Left renal pelvis (tissue), 4 donors: Measurements from ENCODE around the gene GJA10. TPM values are rescaled to one million over a fixed set of nuclear protein-coding genes. Genes with fewer than 3 reads are reported as not detected.
A peak's percentile ranks its signal among the peaks of the same experiment; 100 is the strongest.

ENCODE experiments used
- DNase-seq, 4 donors: peaks; one replicate each; pipeline ENCODE4 v3.0.0-alpha.2; 2013; ENCODE audit warnings: low read depth in 4 of 4, low spot score in 3 of 4
- polyA plus RNA-seq, 4 donors: library from polyadenylated mRNA; unstranded; fragments of 120-200 nt; gene quantifications; one replicate each; pipeline ENCODE4 v1.2.1, GENCODE V29; 2013; ENCODE audit not compliant: insufficient read length in 4 of 4

Gene GJA10
- polyA plus RNA-seq, 4 donors: not detected

DNA sequence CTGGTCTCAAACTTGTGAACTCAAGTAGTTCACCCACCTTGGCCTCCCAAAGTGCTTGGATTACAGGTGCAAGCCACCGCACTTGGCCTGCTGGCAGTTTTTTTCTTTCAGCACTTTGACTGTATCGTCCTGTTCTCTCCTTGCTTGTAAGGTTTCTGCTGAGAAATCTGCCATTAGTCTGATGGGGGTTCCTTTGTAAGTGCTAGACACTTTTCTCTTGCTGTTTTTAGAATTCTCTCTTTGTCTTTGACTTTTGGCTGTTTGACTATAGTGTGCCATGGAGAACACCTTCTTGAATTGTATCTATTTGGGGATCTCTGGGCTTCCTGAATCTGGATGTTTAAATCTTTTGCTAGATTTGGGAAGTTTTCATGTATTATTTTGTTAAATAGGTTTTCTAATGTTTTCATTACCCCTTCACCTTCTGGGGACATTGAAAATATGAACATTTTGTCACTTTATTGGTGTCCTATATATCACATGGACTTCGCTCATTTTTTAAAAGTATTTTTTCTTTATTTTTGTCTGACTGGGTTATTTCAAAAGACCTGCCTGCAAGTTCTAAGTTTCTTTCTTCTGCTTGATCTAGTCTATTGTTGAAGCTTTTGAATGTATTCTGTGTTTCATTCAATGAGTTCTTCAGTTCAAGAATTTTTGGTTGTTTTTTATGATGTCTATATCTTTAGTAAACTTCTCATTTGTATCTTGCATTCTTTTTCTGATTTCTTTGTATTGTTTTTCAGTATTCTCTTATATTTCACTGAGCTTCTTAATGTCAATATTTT, 22.1 kb downstream of the GJA10 start:
- no peak for DNase-seq

DNA sequence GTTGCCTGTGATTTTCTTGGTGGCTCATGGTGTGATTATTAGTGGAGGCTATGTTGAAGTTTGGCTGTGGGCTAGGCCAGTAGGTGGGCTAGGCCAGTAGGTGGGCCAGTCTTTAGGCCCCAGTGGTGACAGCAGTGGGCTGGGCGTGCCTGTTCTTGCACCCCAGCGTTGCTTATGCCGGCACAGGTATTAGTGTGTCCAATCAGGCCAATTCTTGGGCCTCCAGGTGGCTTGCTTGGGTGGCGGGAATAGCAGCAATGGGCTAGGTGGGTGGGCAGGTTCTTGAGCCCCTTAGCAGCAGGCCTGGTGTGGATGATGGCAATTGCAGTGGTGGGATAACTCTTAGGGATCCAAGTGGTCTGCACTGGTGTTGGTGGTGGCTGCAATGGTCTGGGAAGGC, 22.9 kb downstream of the GJA10 start:
- no peak for DNase-seq

DNA sequence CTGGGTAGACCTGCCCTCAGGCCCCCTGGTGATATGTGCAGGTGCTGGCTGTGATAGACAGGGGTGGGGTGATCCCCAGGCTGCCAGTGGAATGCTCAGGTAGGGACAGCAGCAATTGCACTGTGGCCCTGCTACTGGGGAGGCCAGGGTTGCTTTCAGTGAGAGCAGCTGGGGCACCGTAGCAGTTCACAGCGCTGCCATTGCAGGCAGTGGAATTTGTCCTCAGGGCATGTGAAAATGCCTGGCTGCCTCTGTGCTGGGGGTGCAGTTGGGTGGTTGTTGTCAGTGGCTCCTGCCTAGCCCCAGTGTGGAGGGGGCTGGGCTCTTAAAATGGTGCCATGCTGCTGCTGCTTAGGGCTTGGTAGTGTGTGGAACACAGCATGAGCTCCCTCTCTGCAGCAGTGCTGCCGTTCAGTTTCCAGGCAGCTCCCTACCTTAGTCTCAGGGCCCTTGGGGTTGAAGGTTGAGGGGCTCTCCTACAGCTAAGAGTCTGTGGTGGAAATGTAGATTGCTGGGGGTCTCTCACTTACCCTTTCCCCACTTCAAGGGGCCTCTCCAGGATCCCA, 23.6 kb downstream of the GJA10 start:
- no peak for DNase-seq

DNA sequence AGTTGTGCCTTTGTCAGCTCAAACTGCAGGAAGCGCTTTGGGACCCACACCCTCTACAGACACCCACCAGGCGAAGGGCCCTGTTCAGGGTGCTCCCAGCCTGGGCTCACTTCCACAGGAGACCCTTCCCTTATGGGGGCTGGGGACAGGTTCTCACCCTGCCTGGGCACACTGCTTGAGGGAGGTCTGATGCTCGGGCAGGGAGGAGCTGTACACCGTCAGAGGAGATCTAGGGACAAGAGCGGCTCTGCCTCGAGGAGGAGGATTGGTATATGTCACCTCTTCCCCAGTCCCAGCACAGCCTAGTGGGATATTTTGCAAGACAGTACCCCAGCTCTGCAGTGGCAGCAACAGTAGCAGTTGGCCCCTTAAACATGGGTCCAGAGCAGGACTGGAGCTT, 26.9 kb downstream of the GJA10 start:
- DNase-seq: no peak

DNA sequence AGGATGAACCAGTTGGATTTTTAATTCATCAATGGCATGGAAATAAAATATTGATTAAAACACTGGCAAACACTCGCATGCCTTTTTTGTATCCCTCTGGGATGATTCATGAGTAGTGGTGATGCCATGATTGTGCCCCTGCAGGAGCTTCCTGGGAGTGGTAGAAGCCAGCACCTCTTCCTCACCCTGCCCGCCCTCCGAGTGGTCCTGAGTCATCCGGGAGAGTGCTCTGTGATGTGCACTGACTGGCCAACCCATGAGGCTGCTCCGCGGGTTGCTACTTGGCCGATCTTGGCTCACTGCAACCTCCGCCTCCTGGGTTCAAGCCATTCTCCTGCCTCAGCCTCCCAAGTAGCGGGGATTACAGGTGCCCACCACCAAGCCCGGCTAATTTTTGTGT, 27.4 kb downstream of the GJA10 start:
- DNase-seq: no peak

DNA sequence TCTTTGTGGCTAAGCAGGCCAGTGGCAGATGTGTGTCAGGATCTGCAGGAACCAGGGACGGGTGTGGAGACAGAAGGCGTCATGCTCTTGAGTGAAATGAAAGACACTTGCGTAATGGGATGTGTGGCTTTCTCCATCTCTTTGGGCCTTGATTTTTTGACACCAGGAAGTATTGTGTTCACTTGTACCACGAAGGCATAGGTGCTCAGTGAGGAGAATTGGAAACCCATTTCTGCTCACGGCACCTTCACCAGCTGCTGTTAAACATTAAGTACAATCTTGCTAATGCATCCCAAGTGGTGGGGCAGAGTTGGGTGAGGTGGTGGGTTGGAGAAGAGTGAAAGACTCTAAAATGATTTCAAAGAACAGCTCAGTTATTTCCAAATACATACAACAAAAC, 30.0 kb downstream of the GJA10 start:
- no peak for DNase-seq

DNA sequence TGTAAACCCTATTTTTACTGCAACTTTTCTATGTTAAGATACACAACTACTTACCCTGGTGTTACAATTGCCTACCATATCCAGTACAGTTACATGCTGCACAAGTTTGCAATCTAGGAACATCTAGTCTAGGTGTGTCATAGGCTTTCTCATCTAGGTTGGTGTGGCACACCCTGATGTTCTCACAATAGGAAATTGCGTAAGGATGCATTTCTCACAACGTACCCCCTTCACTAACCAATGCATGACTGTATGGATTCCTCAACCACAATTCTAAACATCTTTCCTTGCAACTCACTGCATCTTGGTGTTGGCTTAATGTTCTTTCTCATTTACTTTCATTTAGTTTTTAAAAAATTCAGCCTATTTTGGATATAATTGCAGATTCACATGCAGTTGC, 31.6 kb downstream of the GJA10 start:
- no peak for DNase-seq

DNA sequence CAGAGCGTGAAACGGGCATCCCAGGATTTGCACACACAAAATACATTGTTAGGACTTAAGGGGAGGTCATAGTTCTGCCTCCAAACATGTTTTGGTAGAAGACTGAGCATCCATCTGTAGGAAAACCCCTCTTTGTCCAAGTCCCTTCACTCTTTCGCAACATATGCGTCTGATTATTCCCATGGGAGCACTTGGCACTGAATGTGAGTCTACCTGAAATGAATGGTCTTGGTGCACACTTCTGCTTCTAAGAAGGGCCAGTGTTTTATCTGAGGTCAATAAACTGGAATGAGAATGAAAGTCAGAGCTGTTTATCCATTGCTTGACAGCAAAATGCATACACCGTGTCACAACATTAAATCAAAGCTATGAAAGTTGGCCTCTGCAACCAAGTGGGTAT, 33.0 kb downstream of the GJA10 start:
- no peak for DNase-seq

DNA sequence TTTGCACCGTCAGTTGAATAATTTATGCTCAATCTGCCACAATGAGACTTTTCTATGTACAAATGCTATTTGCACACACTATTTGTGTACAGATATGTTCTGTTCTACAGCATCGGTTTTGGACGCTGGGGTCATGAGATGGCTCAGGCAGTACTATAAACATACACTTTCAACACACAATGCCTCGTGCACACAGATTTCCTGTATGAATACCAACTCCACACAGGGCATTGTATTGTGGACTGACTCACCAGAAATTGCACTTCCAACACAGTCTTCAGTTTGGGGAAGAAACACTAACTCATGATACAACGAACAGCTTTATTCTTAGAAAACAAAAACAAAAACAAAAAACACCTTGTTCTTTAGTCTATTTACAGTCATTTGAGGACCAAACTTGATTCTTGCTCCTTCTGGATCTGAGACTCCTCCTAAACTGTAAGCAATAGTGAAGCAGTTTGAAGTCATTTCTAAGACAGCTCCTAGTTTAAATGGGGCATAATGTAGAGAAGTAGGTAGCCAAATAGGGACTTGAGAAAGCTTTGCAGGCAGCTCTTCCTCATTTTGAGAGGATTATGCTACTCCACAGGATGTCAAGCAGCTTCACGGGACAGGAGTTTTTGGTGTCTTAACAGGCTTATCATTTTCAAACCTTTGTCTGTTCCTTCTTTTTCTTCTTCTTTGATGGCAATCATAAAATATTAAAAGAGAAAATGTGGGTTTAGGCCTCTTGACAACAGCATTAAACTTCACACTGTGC, 33.7 kb downstream of the GJA10 start:
- DNase-seq: no peak

DNA sequence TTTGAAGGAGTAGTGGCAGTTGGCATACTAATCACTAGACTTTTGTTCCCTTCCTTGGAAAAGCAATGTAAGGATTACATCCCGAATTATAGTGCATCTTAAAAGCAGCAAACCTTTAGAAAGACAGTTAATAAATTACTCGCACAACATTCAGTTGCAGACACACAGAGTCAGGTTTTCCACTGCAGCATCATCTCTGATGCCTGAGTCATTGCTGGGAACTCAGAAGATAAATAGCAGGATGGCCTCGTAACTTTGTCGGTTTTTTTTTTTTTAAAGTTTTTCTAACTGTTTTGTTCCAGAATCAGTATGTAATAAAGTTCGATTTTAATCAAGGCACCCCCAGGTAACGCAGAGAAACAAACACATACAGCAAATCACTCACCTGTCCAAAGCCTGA, 34.3 kb downstream of the GJA10 start:
- no peak for DNase-seq

DNA sequence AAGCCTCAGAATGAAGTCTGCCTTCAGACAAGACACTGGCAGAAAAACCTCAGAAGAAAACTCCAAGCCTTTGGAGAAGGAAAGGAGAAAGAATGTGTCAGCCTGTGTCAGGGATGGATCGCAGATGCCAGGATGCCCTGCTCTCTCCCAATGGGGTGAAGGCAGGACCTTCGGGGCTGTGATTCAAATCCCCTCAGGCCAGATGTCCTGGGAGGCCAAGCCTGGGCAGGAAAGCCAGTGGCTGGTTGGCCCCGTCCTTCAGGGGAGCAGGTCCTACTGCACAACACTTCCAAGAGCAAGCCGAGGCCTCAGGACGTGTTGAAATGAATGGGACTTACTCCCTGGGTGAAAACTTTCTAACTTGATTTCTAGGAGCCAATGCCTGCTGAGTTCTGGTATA, 36.5 kb downstream of the GJA10 start:
- no peak for DNase-seq

DNA sequence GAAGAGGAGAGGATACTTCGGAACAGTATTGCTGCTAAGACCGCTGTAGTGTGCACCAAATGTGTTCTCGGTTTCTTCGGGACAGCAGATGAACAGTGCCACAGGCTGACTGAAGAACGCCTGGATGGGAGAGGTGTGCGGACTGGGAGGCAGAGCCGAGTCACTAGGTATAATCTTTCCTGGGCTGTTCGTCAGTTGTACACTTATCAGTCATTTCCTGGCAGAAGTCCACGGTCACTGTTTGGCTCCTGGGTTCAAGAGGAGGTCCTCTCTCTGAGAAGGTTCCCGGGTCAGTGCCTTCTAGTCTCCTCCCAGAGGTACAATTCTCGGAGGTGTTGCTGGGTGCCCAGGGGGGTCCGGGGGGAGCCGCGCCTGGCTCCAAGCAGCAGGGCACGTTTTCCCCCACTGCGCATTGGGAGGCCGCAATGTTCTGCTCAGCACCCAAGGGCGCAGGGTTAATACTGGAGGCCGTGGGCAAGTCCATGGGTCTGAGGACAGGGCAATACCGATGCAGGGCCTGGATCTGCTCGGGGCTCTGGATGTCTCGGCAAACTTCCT, 38.1 kb downstream of the GJA10 start:
- DNase-seq: no peak

DNA sequence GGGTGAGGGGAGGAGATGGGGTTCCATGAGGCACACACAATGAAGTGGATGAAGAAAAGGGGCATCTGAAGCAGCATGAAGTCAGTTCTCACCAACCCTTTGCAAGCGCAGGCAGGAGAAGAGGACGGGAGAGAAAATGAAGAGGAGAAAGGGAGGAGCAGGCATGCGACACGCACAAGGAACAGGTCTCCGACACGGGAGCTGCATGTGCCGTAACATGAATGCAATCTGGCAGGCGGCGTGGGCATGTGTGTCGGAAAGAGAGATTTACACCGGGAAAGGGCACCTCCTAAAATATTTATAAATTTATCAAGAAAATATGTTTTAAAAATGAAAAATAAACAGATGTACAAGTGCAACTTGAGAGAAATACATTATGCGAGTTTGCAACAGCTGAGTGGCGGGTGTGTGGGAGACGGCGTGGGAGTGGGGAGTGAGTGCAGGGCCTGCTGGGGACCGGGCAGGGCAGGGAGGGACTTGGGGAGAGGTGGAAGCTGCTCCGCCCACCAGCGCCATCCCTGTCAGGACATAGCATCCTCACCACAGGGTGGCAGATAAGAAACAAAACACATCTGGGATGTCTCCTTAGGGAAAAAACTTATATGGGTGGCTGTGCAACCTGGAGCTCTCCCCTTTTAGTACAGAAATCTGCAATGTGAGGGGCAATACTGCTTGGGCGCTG, 40.6 kb downstream of the GJA10 start:
- no peak for DNase-seq

DNA sequence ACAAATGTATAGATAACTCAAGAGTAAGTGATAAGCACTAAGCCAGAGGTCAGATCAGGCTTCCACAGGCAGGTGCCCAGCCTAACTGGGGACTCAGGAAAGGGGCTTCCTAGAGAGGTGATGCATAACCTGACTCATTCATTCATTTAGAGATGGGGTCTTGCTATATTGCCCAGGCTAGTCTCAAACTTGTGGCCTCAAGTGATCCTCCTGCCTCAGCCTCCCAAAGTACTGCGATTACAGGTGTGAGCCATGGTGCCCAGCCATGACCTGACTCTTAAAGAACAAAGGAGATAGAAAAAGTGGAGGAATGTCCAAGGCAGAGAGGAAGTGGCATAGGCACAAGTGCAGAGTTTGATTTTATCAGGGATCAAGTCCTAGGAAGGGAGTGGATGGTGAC, 41.9 kb downstream of the GJA10 start:
- no peak for DNase-seq

DNA sequence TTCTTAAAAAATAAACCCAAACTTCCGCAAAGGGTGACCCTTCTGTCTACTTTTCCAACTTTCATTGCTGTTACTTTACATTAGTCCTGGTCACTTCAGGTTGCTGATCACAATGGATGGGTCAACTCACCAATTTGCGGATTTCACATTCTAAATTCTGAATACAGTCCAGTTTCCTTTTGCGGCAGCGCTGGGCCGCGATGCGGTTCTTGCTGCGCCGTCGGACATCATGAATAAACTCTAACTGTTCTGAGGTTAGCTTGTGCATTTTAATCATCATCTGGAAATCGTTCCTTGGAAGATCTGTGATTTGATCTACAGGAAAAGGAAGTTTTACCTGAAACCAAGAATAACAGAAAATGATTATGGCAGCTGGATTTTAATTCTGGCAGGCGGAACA, 43.7 kb downstream of the GJA10 start:
- DNase-seq: no peak

DNA sequence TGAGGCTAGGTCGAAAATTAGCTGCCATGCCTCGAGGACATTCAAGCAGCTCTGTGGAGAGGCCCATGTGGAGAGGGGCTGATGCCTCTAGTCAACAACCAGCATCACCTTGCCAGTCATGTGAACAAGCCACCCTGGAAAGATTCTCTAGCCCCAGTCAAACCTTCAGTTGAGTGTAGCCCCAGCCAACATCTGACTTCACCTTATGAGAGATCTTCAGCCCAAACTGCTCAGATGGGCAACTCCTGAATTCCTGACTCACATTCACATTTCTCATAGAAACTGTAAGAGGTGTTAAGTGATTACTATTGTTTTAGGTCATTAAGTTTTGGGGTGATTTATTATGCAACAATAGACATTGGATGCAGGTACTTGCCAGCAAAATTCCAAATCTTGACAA, 44.9 kb downstream of the GJA10 start:
- no peak for DNase-seq

DNA sequence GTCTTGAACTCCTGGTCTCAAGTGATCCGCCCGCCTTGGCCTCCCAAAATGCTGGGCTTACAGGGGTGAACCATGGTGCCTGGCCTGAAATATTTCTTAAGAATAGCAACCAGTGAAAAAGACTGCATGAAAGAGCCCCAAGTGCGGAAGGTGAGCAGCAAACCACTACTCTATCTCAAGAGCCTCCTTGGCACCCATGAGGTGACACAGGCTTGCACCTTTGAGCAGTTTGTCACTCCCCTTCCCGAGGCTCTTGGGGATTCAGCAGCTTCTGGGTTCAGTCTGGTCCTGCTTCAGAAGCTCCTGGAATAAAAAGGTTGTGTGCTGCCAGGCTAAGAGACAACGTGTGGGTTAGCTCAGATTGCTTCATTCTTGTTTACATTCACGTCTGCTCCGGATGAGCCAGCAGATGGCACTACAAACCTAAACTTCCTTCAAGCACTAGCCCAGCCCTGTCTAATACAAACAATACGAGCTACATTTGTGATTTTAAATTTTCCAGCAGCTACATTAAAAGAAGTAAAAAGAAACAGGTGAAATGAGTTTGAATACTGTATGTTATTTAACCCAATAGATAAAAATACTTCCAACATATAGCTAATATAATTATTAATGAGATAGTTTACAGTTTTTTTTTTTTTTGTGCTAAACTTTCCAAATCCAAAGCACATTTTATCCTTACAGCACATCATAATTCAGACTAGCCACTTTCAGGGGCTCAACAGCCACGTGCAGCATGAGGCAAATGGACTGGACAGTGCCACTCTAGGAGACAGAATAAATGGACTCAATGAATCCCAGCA, 46.2 kb downstream of the GJA10 start:
- DNase-seq: peak; percentile 51 to 66 (median 64)

DNA sequence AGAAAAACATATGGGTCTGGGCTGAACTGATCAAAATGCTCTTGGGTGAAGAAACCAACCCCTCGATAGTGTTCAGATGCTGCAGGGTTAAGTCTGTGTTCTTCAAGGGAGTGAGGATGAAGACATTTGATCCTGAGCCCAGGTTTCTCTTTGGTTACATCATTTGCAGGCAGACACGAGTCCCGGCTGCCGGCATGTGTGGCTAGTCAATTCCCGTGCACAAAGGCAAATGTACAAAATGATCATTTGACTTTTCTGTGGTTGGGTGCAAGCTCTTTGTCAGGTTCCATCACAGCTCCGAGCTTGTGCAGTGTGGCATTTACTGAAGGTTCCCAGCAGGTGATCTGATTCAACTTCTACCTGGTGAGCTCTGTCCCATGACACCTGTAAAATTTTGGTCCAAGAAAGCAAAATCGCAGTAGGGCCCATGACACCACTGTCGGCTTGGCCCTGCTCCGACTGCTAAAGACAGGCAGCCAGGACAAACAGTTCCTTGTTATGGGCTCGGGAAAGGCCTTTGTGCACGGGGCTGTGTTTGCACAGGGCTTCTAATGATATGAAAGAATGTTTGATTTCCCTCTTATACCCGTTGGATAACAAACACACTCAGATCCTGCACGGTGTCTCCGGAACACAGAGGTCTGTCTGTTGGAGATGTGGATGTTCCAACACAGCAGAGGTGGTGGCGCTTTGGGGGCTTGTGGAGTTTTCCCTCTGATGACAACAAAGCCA, 46.9 kb downstream of the GJA10 start:
- DNase-seq: no peak

DNA sequence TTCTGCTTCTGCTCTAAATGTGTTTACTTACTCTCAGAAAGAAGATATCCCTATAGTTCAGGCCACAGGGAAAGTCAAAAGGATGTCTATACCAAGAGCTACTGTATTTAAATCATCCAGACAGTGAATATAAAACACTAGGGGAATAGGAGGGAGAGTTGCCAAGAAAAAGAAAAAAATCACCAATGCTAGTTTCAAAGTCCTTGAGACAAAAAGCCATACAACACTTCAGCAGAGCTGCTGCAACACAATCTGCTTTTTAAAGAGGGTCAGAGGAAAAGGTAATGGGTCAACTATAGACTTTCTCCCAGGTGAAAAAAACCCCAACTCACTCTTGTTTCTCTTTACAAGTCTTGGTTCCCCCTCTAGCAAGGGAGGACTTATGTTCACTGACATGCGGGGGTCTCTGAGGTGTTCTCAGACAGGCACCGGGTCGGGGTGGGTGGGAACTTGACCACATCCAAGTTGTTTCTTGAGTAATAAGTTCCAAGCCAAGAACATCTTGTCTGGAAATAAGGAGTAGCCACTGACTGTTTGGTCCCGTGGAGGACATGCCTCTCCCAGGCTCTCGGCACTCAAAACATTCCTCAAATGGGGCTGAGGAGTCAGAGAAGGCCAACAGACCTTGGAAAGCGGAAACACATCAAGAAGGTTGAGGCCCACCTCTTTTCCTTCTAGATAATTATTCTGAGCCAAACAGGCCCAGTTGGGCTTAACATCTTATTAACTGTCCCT, 47.7 kb downstream of the GJA10 start:
- DNase-seq: peak in 1 of 4 donors; percentile 22
